T follicular helper cell (primary cell): Measurements from ENCODE around the gene BAIAP2.

Experiments
- DNase-seq: peaks from one replicate; pipeline ENCODE4 v3.0.0-alpha.2; 2020; ENCODE audit warnings: low read depth

BAIAP2 gene

GRCh38 chr17:81090361-81091136 is 55.6 kb downstream of the BAIAP2 start:
- no peak for DNase-seq

- no peak for DNase-seq
Observed at GRCh38 chr17:81091154-81091553, 56.2 kb downstream of the BAIAP2 start.

DNA sequence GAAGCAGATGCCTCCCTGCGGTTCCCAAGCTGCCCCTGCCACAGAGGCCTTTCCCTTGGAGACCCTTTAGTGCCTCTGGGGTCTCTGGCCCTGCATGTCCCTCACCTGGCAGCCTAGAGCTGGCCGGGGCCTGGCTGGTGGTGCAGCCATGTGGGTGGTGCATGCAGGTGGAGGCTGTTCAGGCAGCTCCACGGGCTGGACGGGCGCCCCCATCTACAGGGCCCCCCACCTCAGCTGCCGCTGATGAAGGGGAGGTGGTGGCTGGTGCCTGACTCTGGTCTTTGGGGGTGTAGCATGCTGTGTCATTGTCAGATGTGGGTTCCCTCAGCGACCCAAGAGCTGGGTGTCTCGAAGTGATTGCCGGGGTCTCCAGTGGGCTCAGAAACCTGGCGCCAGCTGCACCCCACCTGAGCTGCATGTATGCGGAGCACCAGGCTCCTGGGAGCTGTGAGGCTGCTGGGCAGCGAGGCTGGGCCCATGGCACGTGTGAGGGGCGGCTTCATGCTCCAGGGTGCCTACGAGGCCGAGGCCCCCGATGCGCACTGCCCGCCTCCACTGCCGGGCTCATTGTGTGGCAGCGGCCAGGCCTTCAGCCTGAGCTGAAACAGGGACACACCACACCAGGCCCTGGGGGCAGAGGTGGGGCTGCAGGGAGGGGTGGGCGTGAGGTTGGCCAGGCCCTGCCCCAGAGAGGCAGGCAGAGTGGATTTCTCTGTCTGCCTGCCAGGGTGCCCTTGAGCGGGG is 57.0 kb downstream of the BAIAP2 start:
- DNase-seq = no peak

- no peak for DNase-seq
Observed at GRCh38 chr17:81092518-81093095, 57.7 kb downstream of the BAIAP2 start.

DNA sequence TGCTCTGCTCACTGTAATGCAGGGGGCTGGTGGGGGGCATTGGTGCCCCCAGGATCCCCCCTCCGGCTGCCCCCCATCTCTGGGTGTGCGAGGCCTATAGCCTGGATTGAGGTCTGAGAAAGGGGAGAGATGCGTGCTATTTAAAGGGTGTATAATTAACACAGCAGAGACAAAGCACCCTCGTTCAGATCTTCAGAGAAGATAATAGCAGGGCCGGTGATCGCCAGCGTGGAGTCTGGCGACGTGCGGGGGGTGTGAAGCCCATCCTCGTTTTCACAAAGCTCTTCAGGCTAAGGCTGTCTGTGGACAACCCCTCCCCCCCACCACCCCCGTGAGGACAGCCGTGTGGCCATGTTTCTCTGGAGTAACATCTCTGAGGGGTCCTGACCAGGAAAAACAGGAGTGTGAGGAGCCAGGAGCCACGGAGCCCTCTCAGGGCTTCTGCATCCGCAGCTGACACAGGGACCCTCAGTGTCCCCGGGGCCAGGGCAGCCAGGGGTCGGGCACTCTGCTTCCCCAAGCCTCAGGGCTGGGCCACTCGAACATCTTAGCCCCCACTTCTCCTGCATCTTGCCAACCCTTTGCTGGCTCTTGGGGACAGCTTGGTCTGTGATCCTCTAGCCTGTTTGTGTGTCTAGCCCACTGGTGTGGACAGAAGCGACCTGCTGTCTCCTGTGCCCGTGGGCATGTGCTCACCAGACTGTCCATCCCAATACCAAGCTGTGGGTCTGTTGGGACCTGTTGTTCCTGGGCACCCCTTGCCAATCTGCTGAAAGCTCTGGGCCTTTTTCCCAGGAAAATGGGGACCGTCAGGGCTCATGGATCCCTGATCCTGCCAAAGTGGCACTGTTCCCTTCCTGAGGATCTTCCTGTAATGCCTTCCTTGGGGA is 58.9 kb downstream of the BAIAP2 start:
- DNase-seq = no peak

DNA sequence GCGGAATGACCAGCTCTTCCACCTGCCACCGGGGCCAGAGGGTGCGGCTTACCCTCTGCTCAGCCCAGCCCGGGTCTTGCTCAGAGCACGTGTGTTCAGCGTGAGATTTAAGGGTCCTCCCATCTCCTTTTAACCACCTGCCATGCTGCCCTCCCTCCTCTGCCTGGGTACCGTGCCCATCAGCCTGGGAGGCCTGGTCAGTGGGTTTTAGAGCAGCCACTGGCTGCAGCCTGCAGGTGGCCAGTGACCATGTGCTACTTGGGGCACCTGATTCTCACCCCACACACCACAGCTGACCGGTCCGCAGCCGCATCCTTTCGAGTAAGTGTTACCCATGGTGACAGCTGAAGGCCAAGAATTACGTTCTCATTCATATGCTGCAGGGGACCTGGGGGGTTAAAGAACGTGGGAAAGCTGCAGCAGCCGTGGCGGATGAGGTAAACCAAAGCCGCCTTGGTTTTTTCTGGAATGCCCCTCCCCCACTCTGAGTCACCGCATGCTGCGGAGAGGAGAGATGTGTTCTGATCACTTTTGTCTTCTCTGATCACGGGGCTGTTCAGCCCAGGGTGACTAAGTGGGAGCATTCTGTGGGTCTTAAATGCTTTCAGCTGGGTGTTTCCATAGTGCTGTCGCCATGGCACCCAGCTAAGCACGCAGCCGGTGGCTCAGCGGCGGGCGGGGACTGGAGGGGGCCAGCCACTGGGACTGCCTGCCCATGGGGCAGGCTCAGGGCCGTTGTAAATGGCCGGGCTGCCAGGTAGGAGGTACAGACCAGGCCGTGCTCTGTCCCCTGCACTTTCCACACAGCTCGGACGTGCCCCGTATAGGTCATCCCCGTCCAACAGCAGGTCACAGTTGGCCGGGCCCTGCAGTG is 59.8 kb downstream of the BAIAP2 start:
- DNase-seq = peak; percentile 82

GRCh38 chr17:81095383-81095762 is 60.4 kb downstream of the BAIAP2 start:
- peak; percentile 27 for DNase-seq

DNA sequence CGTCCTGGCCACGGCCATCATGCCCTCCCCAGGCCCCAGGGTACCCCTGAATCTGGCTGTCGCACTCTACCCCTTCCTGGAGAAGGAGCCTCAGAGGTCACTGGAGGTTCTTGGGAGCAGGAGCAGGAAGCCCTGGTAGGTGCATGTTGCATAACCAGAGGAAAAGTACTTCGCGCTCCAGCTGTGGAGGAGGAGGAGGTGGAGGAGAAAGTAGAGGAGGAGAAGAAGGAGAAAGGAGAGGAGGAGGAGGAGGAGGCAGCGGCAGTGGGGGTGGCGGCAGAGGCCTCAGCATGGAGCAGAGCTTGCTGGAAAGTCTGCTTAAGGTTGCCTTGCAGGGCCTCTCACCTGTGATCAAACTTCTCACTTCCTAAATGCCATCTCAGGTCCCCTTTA is 61.8 kb downstream of the BAIAP2 start:
- DNase-seq = no peak

DNA sequence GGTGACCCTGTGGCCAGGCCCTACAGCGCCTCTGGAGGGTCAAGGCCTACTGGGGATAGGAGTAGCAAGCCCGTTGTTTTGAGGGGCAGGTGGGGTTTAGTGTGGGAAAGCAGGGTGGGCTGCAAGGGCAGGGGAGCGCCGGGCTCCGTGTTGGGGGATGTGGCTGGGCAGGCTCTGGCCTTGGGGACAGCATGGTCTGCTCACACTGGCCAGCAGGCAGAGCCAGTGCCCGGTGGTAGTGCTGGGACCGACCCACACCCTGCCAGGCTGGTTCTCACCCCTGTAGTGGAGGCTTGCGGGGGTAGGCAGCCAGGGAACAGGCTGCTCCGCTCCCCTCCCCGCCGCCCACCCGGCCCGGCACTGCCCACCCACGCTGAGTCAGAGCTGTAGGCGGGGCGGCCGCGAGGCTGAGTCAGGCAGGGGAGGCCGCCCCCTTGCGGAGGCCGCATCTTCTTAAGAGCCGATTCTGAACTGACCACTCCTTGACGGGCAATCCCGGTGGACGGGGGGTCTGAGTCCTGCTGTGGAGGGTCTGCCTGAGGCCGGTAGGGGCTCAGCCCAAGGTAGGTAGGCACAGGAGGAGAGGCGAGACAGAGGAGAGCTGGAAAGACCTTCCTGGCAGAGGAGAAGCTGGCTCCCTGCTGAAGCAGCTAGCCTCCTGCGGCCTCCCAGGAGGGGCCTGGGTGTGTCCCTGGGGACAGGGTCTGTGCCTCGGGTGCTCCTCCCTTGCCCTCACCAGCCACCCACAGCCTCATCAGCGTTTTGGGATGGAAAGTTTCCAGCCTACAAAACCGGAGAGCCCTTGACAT is 62.4 kb downstream of the BAIAP2 start:
- DNase-seq = peak; percentile 22

- no peak for DNase-seq
Observed at GRCh38 chr17:81097943-81098308, 63.0 kb downstream of the BAIAP2 start.

DNA sequence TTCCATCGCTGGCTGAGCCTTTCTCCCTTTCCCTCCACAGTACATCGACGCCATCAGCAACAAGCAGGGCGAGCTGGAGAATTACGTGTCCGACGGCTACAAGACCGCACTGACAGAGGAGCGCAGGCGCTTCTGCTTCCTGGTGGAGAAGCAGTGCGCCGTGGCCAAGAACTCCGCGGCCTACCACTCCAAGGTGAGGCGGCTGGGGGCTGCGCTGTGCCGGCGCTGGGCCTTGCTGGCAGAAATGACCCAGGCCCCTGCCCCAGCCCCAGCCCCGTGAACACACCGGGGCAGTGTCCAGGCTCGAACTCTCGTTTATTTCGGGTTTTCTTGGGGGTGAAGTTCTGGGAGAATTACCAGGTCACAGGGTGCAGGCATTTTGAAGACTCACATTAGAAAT is 64.9 kb downstream of the BAIAP2 start:
- no peak for DNase-seq

GRCh38 chr17:81100668-81101067 is 65.7 kb downstream of the BAIAP2 start:
- DNase-seq = no peak

DNA sequence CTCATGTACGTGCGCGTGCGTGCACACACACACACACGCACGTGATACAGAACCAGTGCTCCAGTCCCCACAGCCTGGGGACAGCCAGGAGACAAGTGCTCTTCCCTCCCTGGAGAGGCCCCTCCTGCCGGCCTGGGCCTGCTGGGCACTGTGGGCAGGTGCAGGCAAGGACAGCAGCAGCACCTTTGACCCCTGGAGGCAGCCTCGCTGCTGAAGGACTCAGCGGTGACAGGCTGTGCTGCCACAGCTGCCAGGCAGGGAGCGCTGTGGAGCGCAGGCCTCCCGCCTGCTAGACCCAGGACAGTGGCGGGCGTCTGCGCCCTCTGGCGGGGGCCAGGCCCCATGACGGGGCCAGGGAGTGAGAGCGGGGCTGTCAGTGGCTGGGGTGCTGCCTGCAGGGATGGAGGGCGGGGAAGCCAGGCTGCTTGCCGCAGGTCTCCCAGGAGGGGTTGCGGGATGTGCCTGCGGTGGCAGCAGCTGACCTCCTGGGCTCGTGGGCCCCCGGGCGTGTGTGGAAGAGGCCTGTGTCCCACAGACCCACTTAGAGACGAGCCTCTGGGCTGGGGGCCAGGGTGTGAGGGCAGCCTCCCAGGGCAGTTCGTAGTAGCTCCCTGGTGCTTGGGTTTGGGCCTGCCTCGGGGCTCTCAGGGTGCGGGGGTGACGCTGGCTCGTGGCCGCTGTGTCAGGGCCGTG is 66.8 kb downstream of the BAIAP2 start:
- peak; percentile 83 for DNase-seq

DNA sequence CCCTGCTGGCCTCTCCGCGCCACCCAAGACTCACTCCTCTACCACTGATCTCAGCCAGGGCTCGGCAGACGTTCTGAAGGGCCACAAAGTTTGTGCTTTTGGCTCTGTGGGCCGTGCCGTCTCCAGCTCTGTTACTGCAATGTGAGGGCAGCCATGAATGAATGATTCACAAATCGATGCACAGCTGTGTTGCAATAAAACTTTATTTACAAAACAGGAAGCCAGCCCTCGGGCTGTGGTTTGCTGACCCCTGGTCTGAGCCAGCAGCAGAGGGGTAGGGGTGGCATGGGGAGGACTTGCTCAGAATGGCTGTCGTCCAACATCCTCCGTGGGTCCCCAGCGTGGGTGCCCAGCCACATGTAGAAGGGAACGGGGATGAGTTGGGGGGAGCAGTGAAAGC is 67.4 kb downstream of the BAIAP2 start:
- DNase-seq = no peak

GRCh38 chr17:81102869-81103268 is 67.9 kb downstream of the BAIAP2 start:
- DNase-seq = no peak

DNA sequence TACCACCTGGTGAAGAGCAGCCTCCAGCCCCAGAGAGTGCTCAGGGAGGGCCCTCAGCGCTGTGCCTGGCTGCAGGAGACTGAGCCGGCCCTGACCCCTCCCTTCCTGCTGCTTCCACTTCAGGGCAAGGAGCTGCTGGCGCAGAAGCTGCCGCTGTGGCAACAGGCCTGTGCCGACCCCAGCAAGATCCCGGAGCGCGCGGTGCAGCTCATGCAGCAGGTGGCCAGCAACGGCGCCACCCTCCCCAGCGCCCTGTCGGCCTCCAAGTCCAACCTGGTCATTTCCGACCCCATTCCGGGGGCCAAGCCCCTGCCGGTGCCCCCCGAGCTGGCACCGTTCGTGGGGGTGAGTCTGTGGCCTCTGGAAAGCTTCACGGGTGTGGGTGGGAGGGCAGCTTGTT is 68.4 kb downstream of the BAIAP2 start:
- DNase-seq = no peak

DNA sequence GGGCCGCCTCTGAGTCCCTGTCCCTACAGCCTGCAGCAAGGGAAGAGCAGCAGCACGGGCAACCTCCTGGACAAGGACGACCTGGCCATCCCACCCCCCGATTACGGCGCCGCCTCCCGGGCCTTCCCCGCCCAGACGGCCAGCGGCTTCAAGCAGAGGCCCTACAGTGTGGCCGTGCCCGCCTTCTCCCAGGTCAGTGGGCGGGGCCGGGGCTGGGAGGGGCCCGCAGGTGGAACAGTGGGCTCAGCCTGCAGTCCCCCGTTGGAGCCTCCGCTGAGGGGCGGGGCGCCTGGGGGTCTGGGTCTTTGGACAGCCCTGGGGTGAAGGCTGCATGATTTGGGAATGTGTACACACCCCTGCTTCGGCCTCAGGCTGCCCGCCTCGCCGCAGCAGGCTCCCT is 71.8 kb downstream of the BAIAP2 start:
- no peak for DNase-seq

DNA sequence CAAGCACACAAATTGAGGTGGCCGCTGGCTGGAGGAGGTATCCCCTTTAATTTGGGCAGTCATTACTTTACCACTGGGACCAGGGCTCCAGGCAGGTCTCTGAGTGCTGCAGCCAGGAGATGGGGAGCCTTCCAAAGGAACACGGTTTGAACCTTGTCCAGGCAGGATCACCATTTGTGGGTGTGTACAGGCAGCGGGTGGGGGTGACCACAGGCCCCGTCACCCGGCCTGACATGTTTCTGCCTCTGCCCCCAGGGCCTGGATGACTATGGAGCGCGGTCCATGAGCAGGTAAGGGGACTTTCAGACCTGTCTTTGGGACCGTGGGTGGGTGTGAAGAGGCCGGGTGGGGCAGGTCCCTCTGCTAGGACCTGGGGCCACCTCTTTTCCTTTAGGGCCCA is 73.3 kb downstream of the BAIAP2 start:
- DNase-seq = no peak

- no peak for DNase-seq
Observed at GRCh38 chr17:81109957-81110356, 75.0 kb downstream of the BAIAP2 start.
